ENCODE data around the gene SYNGR4.
A peak's percentile ranks its signal among the peaks of the same experiment; 100 is the strongest.
"Not testable (repeated sequence)": the region's sequence is repeated elsewhere in the genome, so short reads cannot be mapped to it uniquely, and the experiment has no call there.

Gene SYNGR4

GRCh38 chr19:48363810-48364597, at the start of gene SYNGR4, which contains the start of gene TMEM143:
Gene SYNGR4 (plus strand): TSS chr19:48364367. CDS start chr19:48365843, 1,476 bp downstream.
Gene TMEM143 (minus strand): TSS chr19:48363940. CDS start chr19:48363920, 20 bp downstream.
- peak; percentile 70 for TF ChIP-seq POLR2A (IDR thresholded peaks at IDR 0.05; ENCODE audit: low read length)
- no peak for TF ChIP-seq GATA1 (IDR thresholded peaks at IDR 0.05; ENCODE audit: low read depth, low read length)
- peak; percentile 100 for DNase-seq

GRCh38 chr19:48315712-48316111, 48.5 kb upstream of the SYNGR4 start:
- DNase-seq = no peak
- TF ChIP-seq POLR2A (IDR thresholded peaks at IDR 0.05; ENCODE audit: low read length) (no peak), GATA1 (IDR thresholded peaks at IDR 0.05; ENCODE audit: low read depth, low read length) (no peak)

GRCh38 chr19:48317708-48317960, 46.5 kb upstream of the SYNGR4 start:
- not testable (repeated sequence) for DNase-seq

GRCh38 chr19:48318286-48318987, 45.7 kb upstream of the SYNGR4 start:
- TF ChIP-seq POLR2A (IDR thresholded peaks at IDR 0.05; ENCODE audit: low read length) (no peak), GATA1 (IDR thresholded peaks at IDR 0.05; ENCODE audit: low read depth, low read length) (no peak)
- no peak for DNase-seq

- peak; percentile 75 to 89 for DNase-seq
- no peak for TF ChIP-seq GATA1 (IDR thresholded peaks at IDR 0.05; ENCODE audit: low read depth, low read length)
- TF ChIP-seq POLR2A (IDR thresholded peaks at IDR 0.05; ENCODE audit: low read length) = no peak
Measured at GRCh38 chr19:48319647-48320541, 44.3 kb upstream of the SYNGR4 start.

GRCh38 chr19:48321372-48321621, 42.9 kb upstream of the SYNGR4 start:
- TF ChIP-seq POLR2A (IDR thresholded peaks at IDR 0.05; ENCODE audit: low read length) (no peak), GATA1 (IDR thresholded peaks at IDR 0.05; ENCODE audit: low read depth, low read length) (no peak)
- peak; percentile 97 for DNase-seq

- DNase-seq = peak; percentile 99 to 100
- TF ChIP-seq POLR2A (IDR thresholded peaks at IDR 0.05; ENCODE audit: low read length) = peak; percentile 97
- TF ChIP-seq GATA1 (IDR thresholded peaks at IDR 0.05; ENCODE audit: low read depth, low read length) = no peak
Measured at GRCh38 chr19:48321622-48322591, 42.3 kb upstream of the SYNGR4 start.

- peak; percentile 89 to 91 for DNase-seq
- TF ChIP-seq GATA1 (IDR thresholded peaks at IDR 0.05; ENCODE audit: low read depth, low read length) (no peak), POLR2A (IDR thresholded peaks at IDR 0.05; ENCODE audit: low read length) (peak; percentile 88)
Measured at GRCh38 chr19:48325265-48325910, 38.8 kb upstream of the SYNGR4 start, which contains the start of gene EMP3. Gene EMP3 (plus strand): TSS chr19:48325552. CDS start chr19:48326845, 1,293 bp downstream.

- DNase-seq = peak in 1 of 2 experiments; percentile 66
- no peak for TF ChIP-seq GATA1 (IDR thresholded peaks at IDR 0.05; ENCODE audit: low read depth, low read length)
- TF ChIP-seq POLR2A (IDR thresholded peaks at IDR 0.05; ENCODE audit: low read length) = no peak
Measured at GRCh38 chr19:48329167-48329891, 34.8 kb upstream of the SYNGR4 start.

GRCh38 chr19:48330012-48330681, 34.0 kb upstream of the SYNGR4 start:
- TF ChIP-seq GATA1 (IDR thresholded peaks at IDR 0.05; ENCODE audit: low read depth, low read length) (no peak), POLR2A (IDR thresholded peaks at IDR 0.05; ENCODE audit: low read length) (peak; percentile 59)
- peak; percentile 94 for DNase-seq

- TF ChIP-seq POLR2A (IDR thresholded peaks at IDR 0.05; ENCODE audit: low read length) = no peak
- no peak for TF ChIP-seq GATA1 (IDR thresholded peaks at IDR 0.05; ENCODE audit: low read depth, low read length)
- DNase-seq = no peak
Measured at GRCh38 chr19:48332351-48332661, 31.9 kb upstream of the SYNGR4 start.

All from erythroblast (primary cell).